Activated CD4-positive, alpha-beta T cell treated with anti-CD3 and anti-CD28 coated beads, Interleukin-2, amount 50 U/mL, for 48 hours (primary cell): ENCODE data around the gene POLR2E.
A peak's percentile ranks its signal among the peaks of the same experiment; 100 is the strongest.

ENCODE experiments used
- DNase-seq, 2 experiments: peaks; one replicate each; pipeline ENCODE4 v3.0.0-alpha.2; 2020

POLR2E gene

DNA sequence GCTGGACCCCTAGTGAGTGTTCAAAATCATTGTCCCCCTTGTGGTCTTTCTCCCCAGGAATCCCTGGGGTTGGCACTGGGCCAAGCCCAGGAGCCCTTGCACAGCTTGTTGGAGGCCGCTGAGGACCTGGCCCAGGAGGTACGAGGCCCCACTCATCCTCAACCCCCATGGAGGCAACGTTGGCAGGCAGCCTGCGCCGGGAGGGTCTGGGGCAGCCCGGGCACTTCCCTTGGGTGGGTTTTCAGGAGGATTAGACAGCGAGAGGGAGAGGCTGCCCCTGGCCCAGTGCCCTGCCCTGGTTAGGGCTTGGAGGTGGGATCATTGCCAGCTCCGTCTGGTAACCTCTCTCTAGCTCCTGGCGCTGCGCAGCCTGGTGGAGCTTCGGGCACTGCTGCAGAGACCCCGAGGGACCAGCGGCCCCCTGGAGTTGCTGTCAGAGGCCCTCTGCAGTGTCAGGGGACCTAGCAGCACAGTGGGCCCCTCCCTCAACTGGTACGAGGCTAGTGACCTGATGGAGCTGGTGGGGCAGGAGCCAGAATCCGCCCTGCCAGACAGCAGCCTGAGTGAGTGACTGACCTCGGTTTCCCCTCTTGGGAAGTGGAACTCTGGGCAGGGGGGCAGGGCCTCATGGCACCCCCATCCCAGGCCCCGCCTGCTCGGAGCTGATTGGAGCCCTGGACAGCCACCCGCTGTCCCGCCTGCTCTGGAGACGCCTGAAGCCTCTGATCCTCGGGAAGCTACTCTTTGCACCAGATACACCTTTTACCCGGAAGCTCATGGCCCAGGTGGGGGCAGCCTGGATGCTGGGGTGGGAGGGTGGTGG lies 52.3 kb downstream of the POLR2E start:
- DNase-seq: no peak

GRCh38 chr19:1041835-1042685 lies 53.1 kb downstream of the POLR2E start:
- DNase-seq: no peak

GRCh38 chr19:1041272-1041834 lies 53.8 kb downstream of the POLR2E start:
- no peak for DNase-seq

DNA sequence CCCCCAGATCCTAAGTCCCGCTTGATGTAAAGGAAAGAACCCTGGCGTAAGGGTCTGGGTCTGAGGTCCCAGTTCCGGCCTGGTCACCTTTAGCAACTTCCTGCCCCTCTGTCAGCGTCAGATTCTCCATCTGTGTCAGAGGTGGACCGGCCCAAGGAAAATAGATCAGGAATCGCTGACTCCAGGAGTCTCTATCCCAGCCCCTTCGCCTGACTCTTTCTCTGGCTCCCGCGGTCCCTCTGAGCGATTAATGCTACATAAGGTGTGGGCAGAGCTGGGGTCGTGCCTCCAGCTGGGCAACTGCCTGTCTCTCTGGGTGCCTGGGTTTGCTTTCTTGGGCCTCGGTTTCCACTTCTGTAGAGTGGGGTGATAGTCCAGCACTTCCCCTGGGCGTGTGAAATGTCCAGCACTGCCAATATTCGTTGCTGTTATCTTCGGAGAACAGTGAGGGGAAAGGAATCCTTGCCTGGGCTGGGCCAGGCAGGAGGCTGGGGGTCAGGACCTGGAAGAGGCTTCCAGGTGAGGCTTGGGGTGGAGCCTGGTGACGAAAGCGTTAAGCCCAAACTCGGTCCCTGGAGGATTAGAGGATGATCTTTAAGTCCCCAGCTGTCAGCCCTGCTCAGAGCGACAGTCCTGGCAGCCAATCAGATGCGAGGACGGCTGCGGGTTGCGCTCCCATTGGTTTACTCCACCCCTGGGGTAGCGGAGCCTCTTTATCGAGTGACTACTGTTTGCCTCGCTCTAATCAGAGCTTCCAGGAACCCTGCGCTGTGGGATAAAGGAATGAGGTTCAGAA lies 54.5 kb downstream of the POLR2E start:
- DNase-seq: peak; percentile 93 to 95

GRCh38 chr19:1039646-1040475 lies 55.3 kb downstream of the POLR2E start, which contains the start of gene ABCA7:
ABCA7 (plus strand) TSS chr19:1040107; CDS start chr19:1041362, 1,255 bp downstream.
- DNase-seq: peak; percentile 100

- no peak for DNase-seq
Observed at GRCh38 chr19:1038978-1039645, 56.1 kb downstream of the POLR2E start.

DNA sequence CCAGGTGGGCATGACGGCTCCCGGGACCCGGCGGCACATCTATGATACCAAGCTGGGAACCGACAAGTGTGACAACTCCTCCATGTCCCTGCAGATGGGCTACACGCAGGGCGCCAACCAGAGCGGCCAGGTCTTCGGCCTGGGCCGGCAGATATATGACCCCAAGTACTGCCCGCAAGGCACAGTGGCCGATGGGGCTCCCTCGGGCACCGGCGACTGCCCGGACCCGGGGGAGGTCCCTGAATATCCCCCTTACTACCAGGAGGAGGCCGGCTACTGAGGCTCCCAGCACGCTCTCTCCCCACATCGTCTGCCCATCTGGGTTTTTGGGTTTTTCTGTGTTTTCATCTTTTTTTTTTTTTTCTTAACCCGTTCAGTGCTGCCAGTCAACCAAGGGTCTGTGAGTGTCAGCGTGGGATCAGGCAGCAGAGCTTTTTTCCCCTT lies 57.5 kb downstream of the POLR2E start:
- no peak for DNase-seq
